HL-60 (cell line): ENCODE data around the gene DKK1.

Experiments used
- CTCF ChIP-seq: IDR thresholded peaks from one replicate; pipeline ENCODE4 v1.5.1; 2011; ENCODE audit warnings: low read length, control low read depth, inconsistent platforms; ENCODE audit not compliant: insufficient read depth
- POLR2AphosphoS5 ChIP-seq: IDR thresholded peaks from 2 replicates; pipeline ENCODE4 v1.6.1; 2012; ENCODE audit warnings: low read depth

- TF ChIP-seq CTCF: no peak
- no peak for TF ChIP-seq POLR2AphosphoS5
Observed at GRCh38 chr10:52276163-52276562, 37.9 kb upstream of the DKK1 start.
